Common myeloid progenitor, CD34-positive (primary cell): ENCODE measurements around the gene DHRS12.

Experiments
- CTCF ChIA-PET: fragments of 350-600 bp; sonication (Branson Sonifier 250); formaldehyde crosslinking; loops from one replicate; lab custom pipeline; 2021; ENCODE audit warnings: antibody characterized with exemption; lab: Charles Lee
- POLR2A ChIA-PET: fragments of 350-600 bp; sonication (Branson Sonifier 250); formaldehyde crosslinking; loops from one replicate; lab custom pipeline; 2021; ENCODE audit warnings: antibody characterized with exemption; lab: Charles Lee
- DNase-seq, 3 donors: peaks; one replicate each; pipeline versions ENCODE4 v3.0.0 to v3.0.0-alpha.2; 2013
- H3K27ac ChIP-seq, 2 experiments: 1 replicate in 1 of 2; 2 replicates in 1 of 2; pipeline ENCODE4 v1.7.0; 2013; ENCODE audit warnings: inconsistent platforms in 2 of 2, low read length in 2 of 2, mild to moderate bottlenecking in 2 of 2, low read depth in 1 of 2, moderate library complexity in 1 of 2; ENCODE audit not compliant: severe bottlenecking in 2 of 2, insufficient read depth in 1 of 2, poor library complexity in 1 of 2
- H3K27me3 ChIP-seq, 5 experiments: replicated peaks in 2 of 5; 1 replicate in 3 of 5; 2 replicates in 2 of 5; pipeline versions ENCODE4 v1.6.1 to v1.7.0; 2013; ENCODE audit warnings: low read length in 4 of 5, mild to moderate bottlenecking in 2 of 5, moderate library complexity in 2 of 5, inconsistent platforms in 1 of 5; ENCODE audit not compliant: insufficient read depth in 5 of 5, control insufficient read depth in 4 of 5
- H3K36me3 ChIP-seq, 4 experiments: 1 replicate in 2 of 4; 2 replicates in 2 of 4; pipeline versions ENCODE4 v1.6.1 to v1.7.0; 2013; ENCODE audit warnings: low read length in 3 of 4, control low read depth in 1 of 4, mild to moderate bottlenecking in 1 of 4; ENCODE audit not compliant: control insufficient read depth in 4 of 4, insufficient read depth in 4 of 4
- H3K4me1 ChIP-seq, 4 experiments: 1 replicate in 3 of 4; 2 replicates in 1 of 4; pipeline versions ENCODE4 v1.6.1 to v1.7.1; 2013; ENCODE audit warnings: low read length in 3 of 4, mild to moderate bottlenecking in 3 of 4, control low read depth in 1 of 4, inconsistent platforms in 1 of 4, moderate library complexity in 1 of 4; ENCODE audit not compliant: control insufficient read depth in 4 of 4, insufficient read depth in 4 of 4; ENCODE audit errors: control extremely low read depth in 1 of 4
- H3K4me3 ChIP-seq, 7 experiments: 1 replicate in 4 of 7; 2 replicates in 3 of 7; pipeline versions ENCODE4 v1.5.1 to v1.7.0; 2013; ENCODE audit warnings: mild to moderate bottlenecking in 7 of 7, low read length in 6 of 7, moderate library complexity in 6 of 7, inconsistent platforms in 2 of 7, low read depth in 2 of 7, control low read depth in 1 of 7; ENCODE audit not compliant: insufficient read depth in 4 of 7, control insufficient read depth in 1 of 7; ENCODE audit errors: extremely low read depth in 1 of 7
- H3K9me3 ChIP-seq, 5 experiments: 1 replicate in 4 of 5; 2 replicates in 1 of 5; pipeline versions ENCODE4 v1.6.1 to v1.7.1; 2013; ENCODE audit warnings: low read length in 4 of 5, mild to moderate bottlenecking in 2 of 5, inconsistent platforms in 1 of 5, low read depth in 1 of 5, moderate library complexity in 1 of 5; ENCODE audit not compliant: control insufficient read depth in 4 of 5, insufficient read depth in 2 of 5; ENCODE audit errors: control extremely low read depth in 1 of 5
- WGBS: methylation state at CpG from one replicate; pipeline ENCODE4 v1.1.5; 2013; ENCODE audit not compliant: insufficient coverage; 5-methylcytosine and 5-hydroxymethylcytosine counted together

DHRS12 gene

GRCh38 chr13:51733374-51734298 lies 70.3 kb downstream of the DHRS12 start:
- WGBS: 100% methylated on average over 2 of the region's 3 CpGs
- POLR2A ChIA-PET: no interaction called here
- H3K9me3 ChIP-seq: no peaks in the 10 kb centered on the region
- H3K36me3 ChIP-seq: peaks cover 0 to 29% (median 14%) of the 10 kb centered on the region in 4 experiments
- no peak overlapping the region for H3K4me3 ChIP-seq
- CTCF ChIA-PET: no interaction called here
- no peaks in the 10 kb centered on the region for H3K27me3 ChIP-seq
- peaks cover 0 to 25% (median 2%) of the 10 kb centered on the region in 4 experiments for H3K4me1 ChIP-seq
- DNase-seq: no peak
- no peak overlapping the region for H3K27ac ChIP-seq

- Histone ChIP-seq H3K27ac (no peak overlapping the region), H3K9me3 (no peaks in the 10 kb centered on the region), H3K36me3 (peaks cover 0 to 35% (median 23%) of the 10 kb centered on the region in 4 experiments), H3K4me3 (no peak overlapping the region), H3K27me3 (no peaks in the 10 kb centered on the region), H3K4me1 (peaks cover 0 to 23% (median 2%) of the 10 kb centered on the region in 4 experiments)
- ChIA-PET POLR2A (no interaction called here), CTCF (interaction anchor here (0.6 to 1.1 kb wide), 4 partner anchors 28 to 202 kb away, joined by 3 to 4 read pairs (median 3); no protein-coding TSS in a partner anchor)
- WGBS: 80% methylated on average over 1 of the region's 4 CpGs
- DNase-seq: no peak
These were observed 72.2 kb downstream of the DHRS12 start for GRCh38 chr13:51731759-51732158.

GRCh38 chr13:51730927-51731326 lies 73.0 kb downstream of the DHRS12 start:
- CTCF ChIA-PET: interaction anchor here (0.7 to 2.1 kb wide), 4 partner anchors 8 to 138 kb away, joined by 3 to 5 read pairs (median 3); no protein-coding TSS in a partner anchor
- Histone ChIP-seq H3K27me3 (no peaks in the 10 kb centered on the region), H3K9me3 (no peaks in the 10 kb centered on the region), H3K4me1 (peaks cover 0 to 23% (median 2%) of the 10 kb centered on the region in 4 experiments), H3K27ac (no peak overlapping the region), H3K4me3 (no peak overlapping the region), H3K36me3 (peaks cover 4 to 37% (median 25%) of the 10 kb centered on the region in 4 experiments)
- DNase-seq: no peak
- WGBS: 100% methylated on average over 1 of the region's 1 CpG
- POLR2A ChIA-PET: no interaction called here

GRCh38 chr13:51729866-51730553 lies 74.0 kb downstream of the DHRS12 start:
- Histone ChIP-seq H3K27me3 (no peaks in the 10 kb centered on the region), H3K4me3 (no peak overlapping the region), H3K27ac (no peak overlapping the region), H3K9me3 (no peaks in the 10 kb centered on the region), H3K4me1 (peaks cover 0 to 21% (median 2%) of the 10 kb centered on the region in 4 experiments), H3K36me3 (peaks cover 5 to 34% (median 23%) of the 10 kb centered on the region in 4 experiments)
- 93% methylated on average over 10 of the region's 11 CpGs for WGBS
- POLR2A ChIA-PET: interaction anchor here (0.6 kb wide), 1 partner anchor 28 kb away, joined by 3 read pairs; no protein-coding TSS in a partner anchor
- peak in 2 of 3 donors; percentile 41 to 43 for DNase-seq
- CTCF ChIA-PET: interaction anchor here (2.1 kb wide), 1 partner anchor 9 kb away, joined by 5 read pairs; no protein-coding TSS in a partner anchor

GRCh38 chr13:51728972-51729371 lies 75.0 kb downstream of the DHRS12 start:
- H3K4me3 ChIP-seq: no peak overlapping the region
- H3K9me3 ChIP-seq: no peaks in the 10 kb centered on the region
- ChIA-PET CTCF (interaction anchor here (2.1 kb wide), 1 partner anchor 10 kb away, joined by 5 read pairs; no protein-coding TSS in a partner anchor), POLR2A (interaction anchor here (0.6 kb wide), 1 partner anchor 27 kb away, joined by 3 read pairs; no protein-coding TSS in a partner anchor)
- WGBS: 92% methylated on average over 10 of the region's 10 CpGs
- no peaks in the 10 kb centered on the region for H3K27me3 ChIP-seq
- H3K4me1 ChIP-seq: peaks cover 0 to 16% (median 2%) of the 10 kb centered on the region in 4 experiments
- DNase-seq: no peak
- H3K36me3 ChIP-seq: peaks cover 5 to 36% (median 24%) of the 10 kb centered on the region in 4 experiments
- no peak overlapping the region for H3K27ac ChIP-seq

- no peaks in the 10 kb centered on the region for H3K27me3 ChIP-seq
- H3K36me3 ChIP-seq: peaks cover 7 to 34% (median 22%) of the 10 kb centered on the region in 4 experiments
- ChIA-PET CTCF (interaction anchor here (0.7 to 1.0 kb wide), 2 partner anchors 8 to 284 kb away, joined by 3 read pairs; no protein-coding TSS in a partner anchor), POLR2A (no interaction called here)
- WGBS: 100% methylated on average over 3 of the region's 4 CpGs
- H3K4me3 ChIP-seq: no peak overlapping the region
- no peaks in the 10 kb centered on the region for H3K9me3 ChIP-seq
- H3K27ac ChIP-seq: no peak overlapping the region
- H3K4me1 ChIP-seq: peaks cover 0 to 9% (median 2%) of the 10 kb centered on the region in 4 experiments
- no peak for DNase-seq
These were observed 75.7 kb downstream of the DHRS12 start for GRCh38 chr13:51728275-51728673.
